Glomerular endothelial cell (primary cell): ENCODE data around the gene CDC23. TPM values are rescaled to one million over a fixed set of nuclear protein-coding genes. Genes with fewer than 3 reads are reported as not detected.
"Not testable (repeated sequence)": the region's sequence is repeated elsewhere in the genome, so short reads cannot be mapped to it uniquely, and the experiment has no call there.

ENCODE experiments used
- DNase-seq: peaks from one replicate; pipeline ENCODE4 v3.0.0-alpha.2; 2011; ENCODE audit warnings: low read depth, low spot score; ENCODE audit errors: extremely low read depth
- total RNA-seq: library from RNA; depleted of rRNA; stranded (reverse); fragments of >200 nt; gene quantifications from 2 replicates; pipeline ENCODE4 v1.2.3, GENCODE V29; 2015

The CDC23 gene, protein sequence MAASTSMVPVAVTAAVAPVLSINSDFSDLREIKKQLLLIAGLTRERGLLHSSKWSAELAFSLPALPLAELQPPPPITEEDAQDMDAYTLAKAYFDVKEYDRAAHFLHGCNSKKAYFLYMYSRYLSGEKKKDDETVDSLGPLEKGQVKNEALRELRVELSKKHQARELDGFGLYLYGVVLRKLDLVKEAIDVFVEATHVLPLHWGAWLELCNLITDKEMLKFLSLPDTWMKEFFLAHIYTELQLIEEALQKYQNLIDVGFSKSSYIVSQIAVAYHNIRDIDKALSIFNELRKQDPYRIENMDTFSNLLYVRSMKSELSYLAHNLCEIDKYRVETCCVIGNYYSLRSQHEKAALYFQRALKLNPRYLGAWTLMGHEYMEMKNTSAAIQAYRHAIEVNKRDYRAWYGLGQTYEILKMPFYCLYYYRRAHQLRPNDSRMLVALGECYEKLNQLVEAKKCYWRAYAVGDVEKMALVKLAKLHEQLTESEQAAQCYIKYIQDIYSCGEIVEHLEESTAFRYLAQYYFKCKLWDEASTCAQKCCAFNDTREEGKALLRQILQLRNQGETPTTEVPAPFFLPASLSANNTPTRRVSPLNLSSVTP
- total RNA-seq = 24.3 and 24.9 TPM in 2 replicates

GRCh38 chr5:138213161-138214029 is at the start of gene CDC23:
CDC23 (minus strand) TSS chr5:138213323; CDS start chr5:138213312, 11 bp downstream.
- peak; percentile 93 for DNase-seq

GRCh38 chr5:138258704-138259292 is 45.7 kb upstream of the CDC23 start:
- no peak for DNase-seq

- no peak for DNase-seq
Measured at GRCh38 chr5:138257583-138257982, 44.5 kb upstream of the CDC23 start.

DNA sequence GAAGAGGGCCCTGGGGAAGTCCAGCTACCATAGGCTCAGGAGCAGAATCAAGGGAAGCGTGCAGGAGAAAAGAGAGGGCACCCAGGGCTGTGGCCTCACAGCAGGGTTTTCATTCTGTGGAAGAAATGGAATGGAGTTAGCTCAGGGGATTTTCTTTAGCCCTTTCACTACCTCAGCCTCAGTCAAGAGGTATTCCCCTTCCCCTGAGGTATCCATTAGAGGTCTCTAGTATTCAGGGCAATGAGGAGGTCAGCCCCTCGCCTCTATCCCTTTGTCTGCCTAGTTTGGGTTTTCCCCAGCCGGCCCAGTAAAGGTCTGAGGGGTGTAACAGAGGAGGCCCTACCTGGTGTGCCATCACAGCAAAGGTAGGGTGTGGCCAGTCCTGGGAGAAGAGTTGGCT is 39.8 kb upstream of the CDC23 start:
- DNase-seq = no peak

DNA sequence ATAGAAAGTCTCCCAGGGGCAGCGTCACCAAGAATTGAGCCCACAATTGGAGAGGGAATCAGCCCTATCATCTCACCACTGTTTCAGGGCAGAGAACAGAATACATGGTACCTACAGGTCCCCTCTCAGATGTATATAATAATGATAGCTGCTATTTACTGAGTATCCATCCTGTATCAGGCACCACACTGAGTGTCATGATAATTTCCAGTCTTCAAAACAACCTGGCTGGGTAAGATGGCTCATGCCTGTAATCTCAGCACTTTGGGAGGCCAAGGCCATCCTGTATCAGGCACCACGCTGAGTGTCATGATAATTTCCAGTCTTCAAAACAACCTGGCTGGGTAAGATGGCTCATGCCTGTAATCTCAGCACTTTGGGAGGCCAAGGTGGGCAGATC is 34.7 kb upstream of the CDC23 start:
- not testable (repeated sequence) for DNase-seq

- DNase-seq = no peak
Measured at GRCh38 chr5:138246822-138247221, 33.7 kb upstream of the CDC23 start.

DNA sequence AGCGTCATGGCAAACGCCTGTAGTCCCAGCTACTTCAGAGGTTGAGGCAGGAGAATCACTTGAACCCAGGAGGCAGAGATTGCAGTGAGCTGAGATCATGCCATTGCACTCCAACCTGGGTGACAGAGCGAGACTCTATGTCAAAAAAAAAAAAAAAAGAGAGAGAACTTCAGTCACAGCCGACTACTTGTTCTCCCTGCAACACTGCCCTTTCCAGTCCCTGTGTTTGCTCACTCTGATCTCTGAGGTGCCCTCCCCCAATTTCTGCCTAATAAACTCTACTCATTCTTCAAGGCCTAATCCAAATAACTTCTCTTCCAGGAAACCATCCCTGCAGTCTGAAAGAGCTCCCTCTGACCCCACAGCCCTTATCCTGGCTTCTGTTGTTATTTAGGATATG is 33.2 kb upstream of the CDC23 start:
- DNase-seq = no peak

DNA sequence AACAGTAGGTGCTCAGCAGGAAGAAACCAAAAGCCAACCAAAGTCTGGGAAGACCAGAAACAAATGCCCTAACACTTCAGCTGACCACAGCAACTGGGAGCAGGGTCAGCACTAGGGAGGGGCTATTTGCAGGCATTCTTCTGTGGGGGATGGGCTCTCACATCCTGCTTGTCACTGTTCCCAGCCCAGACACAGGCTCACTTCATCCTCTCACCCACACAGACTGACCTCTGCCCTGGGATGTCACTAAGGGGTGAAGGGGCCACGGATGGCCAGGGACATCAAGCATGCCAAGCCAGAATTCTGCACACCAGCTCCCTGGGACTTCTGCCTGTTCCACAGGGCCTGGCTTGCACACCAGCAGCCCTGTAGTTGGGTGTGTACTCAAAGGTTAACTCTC is 32.6 kb upstream of the CDC23 start:
- no peak for DNase-seq

DNA sequence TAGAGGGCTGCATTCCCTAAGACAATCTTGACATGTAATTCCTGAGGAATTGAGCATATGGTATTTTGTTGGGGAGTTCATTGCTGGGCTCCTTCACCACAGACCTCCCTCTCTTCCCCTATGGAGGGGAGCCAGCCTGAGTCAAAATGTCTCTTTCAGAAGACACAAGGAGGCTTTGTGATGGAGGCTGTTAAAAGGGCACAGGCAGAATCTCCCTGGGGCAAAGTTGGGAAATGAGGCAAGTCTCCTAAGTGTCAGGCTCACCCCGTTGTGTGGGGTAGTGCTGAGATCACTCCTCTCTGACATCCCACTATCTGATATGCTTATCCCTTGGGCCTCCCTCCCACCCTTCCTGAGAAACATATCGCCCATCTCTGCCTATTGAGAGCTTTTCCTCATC is 30.7 kb upstream of the CDC23 start:
- DNase-seq = no peak

- no peak for DNase-seq
Measured at GRCh38 chr5:138241688-138242571, 28.8 kb upstream of the CDC23 start.

DNA sequence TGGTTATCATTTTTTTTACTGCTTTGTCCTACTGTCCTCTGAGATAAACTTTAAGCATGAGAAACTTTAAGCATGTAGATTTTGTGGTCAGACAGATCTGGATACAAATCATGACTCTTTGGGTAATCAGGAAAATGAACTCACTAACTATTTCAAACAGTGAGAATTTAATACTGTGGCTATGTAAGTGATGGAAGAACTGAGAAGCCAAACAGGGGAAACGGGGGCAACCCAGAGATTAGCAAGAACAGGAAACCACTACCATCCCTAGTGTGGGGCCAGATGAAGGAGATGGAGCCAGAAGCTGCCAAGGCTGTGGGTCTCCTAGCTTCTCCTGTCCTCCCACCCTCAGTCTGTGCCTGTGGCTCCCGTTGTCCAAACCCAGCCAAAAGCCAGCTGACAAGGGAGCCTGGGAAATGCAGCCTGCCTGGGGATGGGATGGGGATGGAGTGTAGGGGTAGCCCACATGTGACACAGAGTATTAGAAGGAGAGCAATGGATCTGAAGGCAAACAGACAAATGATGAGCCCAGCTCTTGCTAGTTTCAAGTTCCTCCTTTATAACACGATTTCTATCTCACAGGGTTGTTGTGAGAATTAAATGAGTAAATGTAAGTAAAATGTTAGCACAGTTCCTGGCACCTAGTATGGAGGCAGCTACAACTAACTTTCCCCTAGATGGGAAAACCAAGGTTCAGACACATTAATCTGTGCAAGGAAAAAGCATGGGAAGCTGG is 27.7 kb upstream of the CDC23 start:
- DNase-seq = no peak

GRCh38 chr5:138238034-138238433 is 24.9 kb upstream of the CDC23 start:
- no peak for DNase-seq

- no peak for DNase-seq
Measured at GRCh38 chr5:138234651-138235050, 21.5 kb upstream of the CDC23 start.

DNA sequence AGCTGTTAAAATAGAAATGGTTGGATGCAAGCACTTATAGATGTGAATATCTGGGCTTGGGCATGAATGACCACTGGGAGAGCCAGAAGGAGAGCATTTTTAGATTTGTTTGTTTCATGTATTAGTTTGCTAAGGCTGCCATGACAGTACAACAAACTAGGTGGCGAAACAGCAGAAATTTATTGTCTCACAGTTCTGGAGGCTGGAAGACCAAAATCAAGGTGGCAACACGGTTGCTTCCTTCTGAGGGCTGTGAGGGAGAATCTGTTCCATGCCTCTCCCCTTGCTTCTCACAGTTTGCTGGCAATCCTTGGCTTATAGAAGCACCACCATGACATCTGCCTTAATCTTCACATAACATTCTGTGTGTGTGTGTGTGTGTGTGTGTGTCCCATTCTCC is 20.2 kb upstream of the CDC23 start:
- no peak for DNase-seq

GRCh38 chr5:138230981-138231589 is 18.0 kb upstream of the CDC23 start:
- no peak for DNase-seq

- no peak for DNase-seq
Measured at GRCh38 chr5:138230261-138230660, 17.1 kb upstream of the CDC23 start.

DNA sequence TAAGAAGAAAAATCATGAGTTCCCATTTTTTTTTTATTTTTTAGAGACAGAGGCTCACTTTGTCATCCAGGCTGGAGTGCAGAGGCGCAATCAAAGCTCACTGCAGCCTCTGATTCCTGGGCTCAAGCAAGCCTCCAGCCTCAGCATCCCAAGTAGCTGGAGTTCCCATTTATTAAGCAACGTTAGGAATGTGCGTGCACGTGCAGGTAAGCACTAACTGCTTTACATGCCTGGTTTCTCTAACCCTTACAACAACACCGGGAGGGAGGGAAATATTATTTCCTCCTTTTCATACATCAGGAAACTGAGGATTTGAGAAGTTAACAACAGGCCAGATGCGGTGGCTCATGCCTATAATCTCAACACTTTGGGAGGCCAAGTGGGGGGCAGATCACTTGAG is 16.3 kb upstream of the CDC23 start:
- no peak for DNase-seq

GRCh38 chr5:138226910-138227309 is 13.8 kb upstream of the CDC23 start:
- no peak for DNase-seq

DNA sequence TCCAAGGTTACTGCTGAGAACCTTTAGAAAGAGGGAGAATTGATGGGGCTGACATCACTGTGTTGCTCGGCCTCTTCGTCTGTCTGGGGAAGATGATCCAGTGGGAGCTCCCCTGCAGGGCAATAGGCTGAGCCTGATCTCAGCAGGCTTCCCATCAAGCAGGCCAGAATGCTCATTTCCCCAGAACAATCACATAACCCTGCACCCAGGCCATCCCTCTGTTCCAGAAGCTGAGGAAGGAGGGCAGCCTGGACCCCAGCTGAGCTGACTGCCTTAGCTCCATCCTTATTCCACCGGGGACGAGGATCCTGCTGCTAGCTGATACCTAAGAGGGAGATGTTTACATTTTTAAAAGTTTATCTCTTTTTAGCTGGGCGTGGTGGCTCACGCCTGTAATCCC is 11.6 kb upstream of the CDC23 start:
- no peak for DNase-seq
